HFFc6 (cell line): Measurements from ENCODE around the gene SERPINB6. TPM values are rescaled to one million over a fixed set of nuclear protein-coding genes. Genes with fewer than 3 reads are reported as not detected.

Experiments used
- DNase-seq: peaks from one replicate; pipeline ENCODE4 v3.0.0-alpha.2; 2018
- H3K27ac Mint-ChIP-seq: 2 replicates; pipeline ENCODE4 v1.8.0; 2020; ENCODE audit warnings: mild to moderate bottlenecking, mixed read lengths
- H3K27me3 Mint-ChIP-seq: 2 replicates; pipeline ENCODE4 v1.8.0; 2021; ENCODE audit warnings: mild to moderate bottlenecking, moderate library complexity, mixed read lengths; ENCODE audit not compliant: insufficient read depth
- H3K36me3 Mint-ChIP-seq: 2 replicates; pipeline ENCODE4 v1.8.0; 2021; ENCODE audit warnings: low read depth, mixed read lengths
- H3K4me1 Mint-ChIP-seq: 2 replicates; pipeline ENCODE4 v1.8.0; 2020; ENCODE audit warnings: low read depth, mixed read lengths
- H3K4me3 Mint-ChIP-seq: 2 replicates; pipeline ENCODE4 v1.8.0; 2020; ENCODE audit warnings: mild to moderate bottlenecking, moderate library complexity, mixed read lengths
- H3K9me3 Mint-ChIP-seq: 2 replicates; pipeline ENCODE4 v1.8.0; 2020; ENCODE audit warnings: mild to moderate bottlenecking, mixed read lengths
- total RNA-seq, 6 experiments: library from RNA; stranded (reverse); fragmentation: NEBNext Ultra II Directional; extraction: Animal tissue kit (Norgen Biotek cat#: 25700); gene quantifications; 2 replicates in 1 of 6; 3 replicates in 5 of 6; pipeline ENCODE4 v1.2.3, GENCODE V29; 2021
- TF ChIP-seq, protein P1 (sequence below): fragments of 200-600 bp; sonication (generic); IDR thresholded peaks from 2 replicates; pipeline ENCODE4 v1.5.0; 2021; ENCODE audit warnings: antibody characterized with exemption, mild to moderate bottlenecking

Gene SERPINB6
- total RNA-seq, 6 experiments from 2014 or later = 109 to 142 (median 134) TPM

GRCh38 chr6:2970753-2971419, 481 bp downstream of the SERPINB6 start:
- peak; percentile 41 for DNase-seq
- no peaks in the 10 kb centered on the region for H3K9me3 Mint-ChIP-seq
- H3K36me3 Mint-ChIP-seq = peaks cover 7% of the 10 kb centered on the region
- H3K4me1 Mint-ChIP-seq = peaks cover 75% of the 10 kb centered on the region
- H3K27me3 Mint-ChIP-seq = peaks cover 1% of the 10 kb centered on the region; the same call in 1 of the 2 replicates
- peak overlapping the region; percentile 93 for H3K4me3 Mint-ChIP-seq
- peak overlapping the region; percentile 96 for H3K27ac Mint-ChIP-seq
- TF ChIP-seq, protein P1, sequence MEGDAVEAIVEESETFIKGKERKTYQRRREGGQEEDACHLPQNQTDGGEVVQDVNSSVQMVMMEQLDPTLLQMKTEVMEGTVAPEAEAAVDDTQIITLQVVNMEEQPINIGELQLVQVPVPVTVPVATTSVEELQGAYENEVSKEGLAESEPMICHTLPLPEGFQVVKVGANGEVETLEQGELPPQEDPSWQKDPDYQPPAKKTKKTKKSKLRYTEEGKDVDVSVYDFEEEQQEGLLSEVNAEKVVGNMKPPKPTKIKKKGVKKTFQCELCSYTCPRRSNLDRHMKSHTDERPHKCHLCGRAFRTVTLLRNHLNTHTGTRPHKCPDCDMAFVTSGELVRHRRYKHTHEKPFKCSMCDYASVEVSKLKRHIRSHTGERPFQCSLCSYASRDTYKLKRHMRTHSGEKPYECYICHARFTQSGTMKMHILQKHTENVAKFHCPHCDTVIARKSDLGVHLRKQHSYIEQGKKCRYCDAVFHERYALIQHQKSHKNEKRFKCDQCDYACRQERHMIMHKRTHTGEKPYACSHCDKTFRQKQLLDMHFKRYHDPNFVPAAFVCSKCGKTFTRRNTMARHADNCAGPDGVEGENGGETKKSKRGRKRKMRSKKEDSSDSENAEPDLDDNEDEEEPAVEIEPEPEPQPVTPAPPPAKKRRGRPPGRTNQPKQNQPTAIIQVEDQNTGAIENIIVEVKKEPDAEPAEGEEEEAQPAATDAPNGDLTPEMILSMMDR = no peak

DNA sequence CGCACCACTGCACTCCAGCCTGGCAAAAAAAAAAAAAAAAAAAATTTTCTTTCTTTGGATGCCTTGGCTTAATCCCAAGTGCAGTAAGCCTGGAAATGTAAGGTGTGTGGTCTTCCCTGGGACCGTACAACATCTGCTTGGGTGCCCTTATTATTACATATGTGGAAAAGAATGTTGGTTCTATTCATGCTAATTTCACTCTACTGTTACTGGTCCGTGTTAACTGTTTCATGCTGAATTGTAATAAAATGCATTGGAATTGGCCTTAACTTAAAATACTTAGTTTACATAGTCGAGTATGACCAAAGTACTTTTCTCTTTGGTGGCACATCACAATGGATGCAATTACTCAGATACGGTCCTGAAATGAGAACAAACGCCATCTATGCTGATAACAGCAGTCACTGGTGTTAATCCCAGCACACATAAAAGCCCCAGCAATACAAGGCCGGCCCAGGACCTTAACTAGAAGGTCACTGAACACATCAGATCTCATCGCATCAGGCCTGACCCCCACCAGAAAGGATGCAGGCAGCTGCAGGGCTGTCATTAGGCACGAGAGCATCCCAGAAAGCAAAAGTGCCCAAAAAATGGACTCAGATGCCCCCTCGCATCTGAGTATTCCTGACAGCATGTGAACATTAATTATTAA, 1.2 kb downstream of the SERPINB6 start:
- DNase-seq = no peak
- no peaks in the 10 kb centered on the region for H3K9me3 Mint-ChIP-seq
- H3K36me3 Mint-ChIP-seq = peaks cover 7% of the 10 kb centered on the region
- peak overlapping the region; percentile 95 for H3K27ac Mint-ChIP-seq
- peaks cover 1% of the 10 kb centered on the region; the same call in 1 of the 2 replicates for H3K27me3 Mint-ChIP-seq
- TF ChIP-seq, protein P1 = no peak
- peak overlapping the region; percentile 92 for H3K4me3 Mint-ChIP-seq
- peaks cover 70% of the 10 kb centered on the region for H3K4me1 Mint-ChIP-seq

DNA sequence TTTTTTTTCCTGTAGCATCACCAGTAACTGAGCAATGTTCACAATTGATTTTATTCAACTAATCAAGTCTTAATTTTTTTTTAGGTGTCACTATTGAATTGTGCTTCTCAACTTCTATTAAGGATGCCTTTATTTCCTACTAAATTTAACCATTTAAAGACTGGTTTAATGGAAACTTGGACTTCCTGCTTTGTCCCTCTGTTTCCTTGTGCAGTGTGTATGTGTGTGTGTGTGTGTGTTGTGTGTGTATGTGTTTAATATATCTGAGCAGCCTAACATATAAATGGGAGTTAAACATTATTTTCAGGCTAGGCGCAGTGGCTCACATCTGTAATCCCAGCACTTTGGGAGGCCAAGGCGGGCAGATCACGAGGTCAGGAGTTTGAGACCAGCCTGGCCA, 1.8 kb downstream of the SERPINB6 start:
- Mint-ChIP-seq H3K4me1 (peaks cover 70% of the 10 kb centered on the region), H3K36me3 (peaks cover 7% of the 10 kb centered on the region), H3K9me3 (no peaks in the 10 kb centered on the region), H3K27ac (peak overlapping the region; percentile 42), H3K27me3 (peaks cover 1% of the 10 kb centered on the region; the same call in 1 of the 2 replicates), H3K4me3 (peak overlapping the region; percentile 56)
- TF ChIP-seq, protein P1 = no peak
- no peak for DNase-seq

DNA sequence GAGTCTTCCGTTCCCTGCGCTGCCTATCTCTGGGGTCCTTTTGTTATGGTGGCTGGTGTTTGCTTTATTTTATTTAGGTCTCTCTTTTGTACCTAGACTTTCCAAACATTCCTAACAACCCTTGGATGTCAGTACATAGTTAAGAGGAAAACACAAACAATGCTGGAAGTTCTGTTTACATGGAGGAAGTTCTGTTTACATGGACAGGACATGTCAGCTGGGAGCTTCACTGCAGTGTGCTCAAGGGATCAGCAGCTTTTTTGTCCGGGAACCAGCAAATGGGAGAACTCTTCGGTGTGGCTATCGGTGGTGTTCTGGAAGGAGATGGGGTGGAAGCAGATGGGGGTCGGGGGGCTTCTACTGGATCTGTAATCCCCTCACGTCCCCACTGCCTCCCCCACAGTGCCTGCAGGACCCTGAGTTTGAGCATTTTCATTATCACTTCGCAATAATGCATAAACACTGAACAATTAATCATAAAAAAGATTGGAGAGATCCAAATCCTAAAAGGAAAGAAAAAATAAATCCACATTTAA, 2.7 kb downstream of the SERPINB6 start:
- TF ChIP-seq, protein P1 = no peak
- Mint-ChIP-seq H3K27ac (peak overlapping the region; percentile 27), H3K9me3 (no peaks in the 10 kb centered on the region), H3K27me3 (peaks cover 1% of the 10 kb centered on the region; the same call in 1 of the 2 replicates), H3K4me3 (peak overlapping the region; percentile 0; the same call in 1 of the 2 replicates), H3K4me1 (peaks cover 61% of the 10 kb centered on the region), H3K36me3 (peaks cover 7% of the 10 kb centered on the region)
- no peak for DNase-seq

DNA sequence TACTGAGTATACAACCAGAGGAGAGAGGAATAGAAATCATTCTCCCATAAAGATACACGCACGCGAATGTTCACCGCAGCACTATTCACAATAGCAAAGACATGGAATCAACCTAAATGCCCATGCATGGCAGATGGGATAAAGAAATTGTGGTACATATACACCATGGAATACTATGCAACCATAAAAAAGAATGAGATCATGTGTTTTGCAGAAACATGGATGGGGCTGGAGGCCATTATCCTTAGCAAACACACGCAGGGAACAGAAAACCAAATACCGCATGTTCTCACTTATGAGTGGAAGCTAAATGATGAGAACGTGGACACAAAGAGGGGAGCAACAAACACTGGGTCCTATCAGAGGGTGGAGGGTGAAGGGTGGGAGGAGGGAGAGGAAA, 3.4 kb downstream of the SERPINB6 start:
- DNase-seq = no peak
- TF ChIP-seq, protein P1 = no peak
- H3K9me3 Mint-ChIP-seq = no peaks in the 10 kb centered on the region
- H3K36me3 Mint-ChIP-seq = peaks cover 7% of the 10 kb centered on the region
- no peak overlapping the region for H3K4me3 Mint-ChIP-seq
- peaks cover 57% of the 10 kb centered on the region for H3K4me1 Mint-ChIP-seq
- H3K27ac Mint-ChIP-seq = no peak overlapping the region
- H3K27me3 Mint-ChIP-seq = peaks cover 1% of the 10 kb centered on the region; the same call in 1 of the 2 replicates
